IMR-90 (cell line): Measurements from ENCODE around the gene ARHGAP21. TPM values are rescaled to one million over a fixed set of nuclear protein-coding genes. Genes with fewer than 3 reads are reported as not detected.

ENCODE experiments used
- ATAC-seq: fragments of 200-7000 bp; cut with Tn5 transposase; 2 replicates; pipeline ENCODE4 v1.9.1; 2020; ENCODE audit warnings: low read depth, mild to moderate bottlenecking, moderate library complexity
- BruUV-seq: library from RNA; stranded (reverse); fragments of 400-500 nt; replicated peaks from 2 replicates; lab custom pipeline; 2021; lab: Mats Ljungman, UMichigan
- CTCF ChIA-PET: fragments of 300-600 bp; formaldehyde crosslinking; extraction: SDS; loops from one replicate; lab custom pipeline; 2021; ENCODE audit warnings: antibody characterized with exemption; lab: Yijun Ruan, JAX
- POLR2A ChIA-PET: fragments of 300-600 bp; sonication (Branson Sonifier 250); formaldehyde crosslinking; loops from one replicate; lab custom pipeline; 2022; ENCODE audit warnings: antibody characterized with exemption; ENCODE audit not compliant: unreplicated experiment; lab: Charles Lee
- DNase-seq: peaks from one replicate; pipeline ENCODE4 v3.0.0; 2013
- H2AFZ ChIP-seq: replicated peaks from 2 replicates; pipeline ENCODE3; 2013; ENCODE audit warnings: low read length, mild to moderate bottlenecking; ENCODE audit not compliant: poor library complexity
- H2AK5ac ChIP-seq: 2 replicates; pipeline ENCODE4 v1.6.1; 2013; ENCODE audit warnings: low read depth, low read length, inconsistent platforms
- H2AK9ac ChIP-seq: replicated peaks from 2 replicates; pipeline ENCODE3; 2013; ENCODE audit warnings: mild to moderate bottlenecking, low read depth, low read length, moderate library complexity; ENCODE audit not compliant: poor library complexity
- H2BK120ac ChIP-seq: 2 replicates; pipeline ENCODE4 v1.6.1; 2013; ENCODE audit warnings: low read depth, low read length, inconsistent platforms
- H2BK15ac ChIP-seq: 3 replicates; pipeline ENCODE4 v1.6.1; 2013; ENCODE audit warnings: low read depth, low read length, inconsistent platforms
- H2BK20ac ChIP-seq: 2 replicates; pipeline ENCODE4 v1.6.1; 2013; ENCODE audit warnings: low read depth, mild to moderate bottlenecking, inconsistent platforms, low read length, moderate library complexity
- H2BK5ac ChIP-seq: 2 replicates; pipeline ENCODE4 v1.6.1; 2013; ENCODE audit warnings: mild to moderate bottlenecking, low read depth, low read length, inconsistent platforms; ENCODE audit not compliant: poor library complexity, severe bottlenecking
- H3K14ac ChIP-seq: replicated peaks from 2 replicates; pipeline ENCODE4 v1.6.1; 2013; ENCODE audit warnings: low read depth, low read length, inconsistent platforms
- H3K18ac ChIP-seq: 2 replicates; pipeline ENCODE4 v1.6.1; 2013; ENCODE audit warnings: low read depth, low read length, control low read depth
- H3K23ac ChIP-seq: 2 replicates; pipeline ENCODE4 v1.6.1; 2013; ENCODE audit warnings: low read depth, low read length, inconsistent platforms
- H3K27ac ChIP-seq: 2 replicates; pipeline ENCODE4 v1.5.1; 2013; ENCODE audit warnings: mild to moderate bottlenecking, control low read depth, low read length; ENCODE audit not compliant: insufficient read depth
- H3K27me3 ChIP-seq: 2 replicates; pipeline ENCODE4 v1.6.1; 2013; ENCODE audit warnings: low read length; ENCODE audit not compliant: control insufficient read depth, insufficient read depth
- H3K36me3 ChIP-seq: 2 replicates; pipeline ENCODE4 v1.6.1; 2013; ENCODE audit warnings: low read length, mixed read lengths; ENCODE audit not compliant: control insufficient read depth, insufficient read depth
- H3K4ac ChIP-seq: 2 replicates; pipeline ENCODE4 v1.6.1; 2013; ENCODE audit warnings: low read depth, low read length, inconsistent platforms
- H3K4me1 ChIP-seq: 2 replicates; pipeline ENCODE4 v1.6.1; 2013; ENCODE audit warnings: low read length, mixed read lengths; ENCODE audit not compliant: control insufficient read depth, insufficient read depth
- H3K4me2 ChIP-seq: 2 replicates; pipeline ENCODE4 v1.6.1; 2013; ENCODE audit warnings: low read depth, mild to moderate bottlenecking, control low read depth, low read length, moderate library complexity
- H3K4me3 ChIP-seq: 2 replicates; pipeline ENCODE4 v1.5.1; 2013; ENCODE audit warnings: low read depth, mild to moderate bottlenecking, control low read depth, low read length, moderate library complexity; ENCODE audit not compliant: insufficient read depth
- H3K56ac ChIP-seq: 2 replicates; pipeline ENCODE4 v1.6.1; 2013; ENCODE audit warnings: low read length, inconsistent platforms; ENCODE audit not compliant: insufficient read depth; ENCODE audit errors: extremely low read depth
- H3K79me1 ChIP-seq, 2 experiments: 2 replicates each; pipeline ENCODE4 v1.6.1; 2013; ENCODE audit warnings: low read length in 2 of 2, inconsistent platforms in 1 of 2, low read depth in 1 of 2
- H3K9ac ChIP-seq: 2 replicates; pipeline ENCODE4 v1.6.1; 2013; ENCODE audit warnings: low read depth, low read length, control low read depth
- H3K9me1 ChIP-seq: 2 replicates; pipeline ENCODE4 v1.6.1; 2013; ENCODE audit warnings: low read length, inconsistent platforms; ENCODE audit not compliant: insufficient read depth
- H3K9me3 ChIP-seq: 2 replicates; pipeline ENCODE4 v1.6.1; 2013; ENCODE audit warnings: low read length; ENCODE audit not compliant: control insufficient read depth, insufficient read depth
- H4K20me1 ChIP-seq: 2 replicates; pipeline ENCODE4 v1.6.1; 2013; ENCODE audit warnings: low read length, inconsistent platforms; ENCODE audit not compliant: insufficient read depth
- H4K5ac ChIP-seq: 2 replicates; pipeline ENCODE4 v1.6.1; 2013; ENCODE audit warnings: mild to moderate bottlenecking, low read depth, low read length, control low read depth
- H4K8ac ChIP-seq, 2 experiments: 2 replicates each; pipeline ENCODE4 v1.6.1; 2013; ENCODE audit warnings: low read depth in 2 of 2, low read length in 2 of 2, control low read depth in 1 of 2, inconsistent platforms in 1 of 2
- H4K91ac ChIP-seq: 2 replicates; pipeline ENCODE4 v1.6.1; 2013; ENCODE audit warnings: low read depth, low read length, inconsistent platforms; ENCODE audit not compliant: insufficient read depth
- BHLHE40 ChIP-seq: fragments of 150-350 bp; IDR thresholded peaks from 2 replicates; pipeline ENCODE4 v1.6.1; 2016; ENCODE audit warnings: mild to moderate bottlenecking, low read depth, low read length
- CEBPB ChIP-seq: IDR thresholded peaks from 2 replicates; pipeline ENCODE4 v1.6.1; 2012; ENCODE audit warnings: low read depth, low read length, improper control_type of control experiment
- CHD1 ChIP-seq: IDR thresholded peaks from 2 replicates; pipeline ENCODE4 v1.6.1; 2012; ENCODE audit warnings: low read depth, low read length, improper control_type of control experiment
- ELK1 ChIP-seq: fragments of 150-350 bp; IDR thresholded peaks from 2 replicates; pipeline ENCODE4 v1.6.1; 2016; ENCODE audit warnings: low read depth, mild to moderate bottlenecking, low read length, moderate library complexity, borderline replicate concordance
- FOS ChIP-seq: fragments of 150-350 bp; IDR thresholded peaks from 2 replicates; pipeline ENCODE4 v1.6.1; 2016; ENCODE audit warnings: low read depth, low read length
- MAFK ChIP-seq: IDR thresholded peaks from 2 replicates; pipeline ENCODE4 v1.6.1; 2012; ENCODE audit warnings: low read depth, low read length, improper control_type of control experiment
- MXI1 ChIP-seq: IDR thresholded peaks from 2 replicates; pipeline ENCODE4 v1.6.1; 2012; ENCODE audit warnings: low read depth, mild to moderate bottlenecking, low read length, moderate library complexity, borderline replicate concordance
- NFE2L2 ChIP-seq: fragments of 150-350 bp; IDR thresholded peaks from 2 replicates; pipeline ENCODE4 v1.6.1; 2016; ENCODE audit warnings: low read depth, mild to moderate bottlenecking, low read length
- POLR2A ChIP-seq: IDR thresholded peaks from 2 replicates; pipeline ENCODE4 v1.6.1; 2012; ENCODE audit warnings: mild to moderate bottlenecking, low read depth, low read length
- RCOR1 ChIP-seq: IDR thresholded peaks from 2 replicates; pipeline ENCODE4 v1.6.1; 2012; ENCODE audit warnings: mild to moderate bottlenecking, low read length, improper control_type of control experiment; ENCODE audit not compliant: insufficient replicate concordance
- RFX5 ChIP-seq: IDR thresholded peaks from 2 replicates; pipeline ENCODE4 v1.8.0; 2012; ENCODE audit warnings: low read depth, mild to moderate bottlenecking, low read length, moderate library complexity
- SMC3 ChIP-seq: fragments of 150-350 bp; IDR thresholded peaks from 2 replicates; pipeline ENCODE4 v1.6.1; 2016; ENCODE audit warnings: low read depth, mild to moderate bottlenecking, antibody characterized with exemption, low read length, moderate library complexity
- WGBS, 2 experiments: methylation state at CpG; one replicate each; pipeline versions ENCODE4 v1.1.5 to v1.1.7; 2013; ENCODE audit warnings: missing lambda C conversion rate in 2 of 2; ENCODE audit not compliant: insufficient read length in 1 of 2; ENCODE audit errors: extremely low coverage in 2 of 2; 5-methylcytosine and 5-hydroxymethylcytosine counted together
- dilution Hi-C: fragments of 300-500 bp; cut with HindIII; formaldehyde crosslinking; loops from one replicate; pipeline ENCODE4 v1.14.3; 2018; ENCODE audit warnings: low sequenced_read_pairs; ENCODE audit not compliant: unreplicated experiment
- in situ Hi-C: fragments of 300-500 bp; cut with MboI; formaldehyde crosslinking; loops from 3 replicates; pipeline ENCODE4 v1.14.3; 2019; ENCODE audit warnings: low sequenced_read_pairs, inconsistent platforms, mixed read lengths
- intact Hi-C: fragments of 100-400 bp; cut with micrococcal nuclease; formaldehyde crosslinking; loops from 2 replicates; pipeline ENCODE4 v1.10.0; 2022
- polyA plus RNA-seq, 3 experiments: library from polyadenylated mRNA; depleted of rRNA; stranded (reverse); fragments of >200 nt; gene quantifications; 2 replicates each; pipeline ENCODE4 v1.2.3, GENCODE V29; 2012; ENCODE audit warnings: low replicate concordance in 1 of 3
- total RNA-seq: library from RNA; depleted of rRNA; stranded (reverse); fragments of >200 nt; gene quantifications from 2 replicates; pipeline ENCODE4 v1.2.3, GENCODE V29; 2012
- TF ChIP-seq, protein P1 (sequence below): conservative IDR thresholded peaks from 2 replicates; pipeline ENCODE4 v1.5.1; 2012; ENCODE audit warnings: mild to moderate bottlenecking, low read depth, low read length, improper control_type of control experiment

ARHGAP21 gene
- total and polyA plus RNA-seq, 2 of the 4 experiments (the other 2 are of a cell fraction), result 43.3 to 94.3 TPM

DNA sequence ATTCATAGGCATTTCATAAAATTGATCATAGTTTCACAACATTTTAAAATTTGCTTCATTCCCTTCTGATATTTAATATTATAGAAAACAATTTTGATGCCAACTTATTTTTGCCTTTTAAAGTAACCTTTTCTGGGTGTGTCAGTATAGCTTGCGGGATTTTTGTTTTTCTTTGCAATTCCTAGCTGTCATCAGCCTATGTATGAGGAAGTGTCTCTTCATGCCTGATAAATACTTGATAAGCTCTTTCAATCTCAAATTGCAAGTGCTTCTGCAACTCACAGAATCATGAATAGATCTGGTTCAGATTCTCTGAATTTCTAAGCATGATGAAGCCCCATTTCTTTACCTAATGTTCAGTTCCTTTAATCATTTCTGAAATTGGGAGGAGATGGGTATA lies 28.0 kb upstream of the ARHGAP21 start:
- H4K20me1 ChIP-seq, result no peaks in the 10 kb centered on the region
- no peak overlapping the region for H3K4me3 ChIP-seq
- H3K36me3 ChIP-seq, result no peaks in the 10 kb centered on the region
- H3K56ac ChIP-seq, result no peak overlapping the region
- H2AK5ac ChIP-seq, result no peak overlapping the region
- H2BK20ac ChIP-seq, result no peak overlapping the region
- H3K23ac ChIP-seq, result no peak overlapping the region
- WGBS, 2 experiments, result no CpG with 5 or more reads among the region's 1 CpG
- no peak overlapping the region for H4K5ac ChIP-seq
- no peak overlapping the region for H2BK5ac ChIP-seq
- no peak overlapping the region for H3K14ac ChIP-seq
- H3K4me1 ChIP-seq, result peaks cover 2% of the 10 kb centered on the region
- H2AFZ ChIP-seq, result no peak overlapping the region
- no peak overlapping the region for H3K27ac ChIP-seq
- H3K4me2 ChIP-seq, result no peak overlapping the region
- no peak overlapping the region for H3K9ac ChIP-seq
- H3K4ac ChIP-seq, result no peak overlapping the region
- dilution Hi-C loops, result no loop called here
- TF ChIP-seq NFE2L2, result no peak
- TF ChIP-seq ELK1, result no peak
- no peak for TF ChIP-seq POLR2A
- no peak for TF ChIP-seq CEBPB
- TF ChIP-seq, protein P1, sequence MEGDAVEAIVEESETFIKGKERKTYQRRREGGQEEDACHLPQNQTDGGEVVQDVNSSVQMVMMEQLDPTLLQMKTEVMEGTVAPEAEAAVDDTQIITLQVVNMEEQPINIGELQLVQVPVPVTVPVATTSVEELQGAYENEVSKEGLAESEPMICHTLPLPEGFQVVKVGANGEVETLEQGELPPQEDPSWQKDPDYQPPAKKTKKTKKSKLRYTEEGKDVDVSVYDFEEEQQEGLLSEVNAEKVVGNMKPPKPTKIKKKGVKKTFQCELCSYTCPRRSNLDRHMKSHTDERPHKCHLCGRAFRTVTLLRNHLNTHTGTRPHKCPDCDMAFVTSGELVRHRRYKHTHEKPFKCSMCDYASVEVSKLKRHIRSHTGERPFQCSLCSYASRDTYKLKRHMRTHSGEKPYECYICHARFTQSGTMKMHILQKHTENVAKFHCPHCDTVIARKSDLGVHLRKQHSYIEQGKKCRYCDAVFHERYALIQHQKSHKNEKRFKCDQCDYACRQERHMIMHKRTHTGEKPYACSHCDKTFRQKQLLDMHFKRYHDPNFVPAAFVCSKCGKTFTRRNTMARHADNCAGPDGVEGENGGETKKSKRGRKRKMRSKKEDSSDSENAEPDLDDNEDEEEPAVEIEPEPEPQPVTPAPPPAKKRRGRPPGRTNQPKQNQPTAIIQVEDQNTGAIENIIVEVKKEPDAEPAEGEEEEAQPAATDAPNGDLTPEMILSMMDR, result no peak
- no peak for TF ChIP-seq MAFK
- TF ChIP-seq RCOR1, result no peak
- TF ChIP-seq FOS, result no peak
- TF ChIP-seq RFX5, result no peak
- TF ChIP-seq CHD1, result no peak
- no peak for TF ChIP-seq SMC3
- TF ChIP-seq BHLHE40, result no peak
- TF ChIP-seq MXI1, result no peak
- in situ Hi-C loops, result no loop called here
- no peak overlapping the region for H2AK9ac ChIP-seq
- ATAC-seq (no peak), DNase-seq (no peak)
- no peaks in the 10 kb centered on the region for H3K79me1 ChIP-seq
- no TSS peak for BruUV-seq
- no peaks in the 10 kb centered on the region for H3K9me1 ChIP-seq
- H2BK120ac ChIP-seq, result no peak overlapping the region
- H3K9me3 ChIP-seq, result no peaks in the 10 kb centered on the region
- no peak overlapping the region for H2BK15ac ChIP-seq
- ChIA-PET POLR2A (no interaction called here), CTCF (no interaction called here)
- no peak overlapping the region for H3K18ac ChIP-seq
- H4K8ac ChIP-seq, result no peak overlapping the region
- H3K27me3 ChIP-seq, result no peaks in the 10 kb centered on the region
- intact Hi-C loops, result no loop called here
- no peak overlapping the region for H4K91ac ChIP-seq
